ENCODE measurements around the gene SLC66A3.
A peak's percentile ranks its signal among the peaks of the same experiment; 100 is the strongest.

SLC66A3 gene

DNA sequence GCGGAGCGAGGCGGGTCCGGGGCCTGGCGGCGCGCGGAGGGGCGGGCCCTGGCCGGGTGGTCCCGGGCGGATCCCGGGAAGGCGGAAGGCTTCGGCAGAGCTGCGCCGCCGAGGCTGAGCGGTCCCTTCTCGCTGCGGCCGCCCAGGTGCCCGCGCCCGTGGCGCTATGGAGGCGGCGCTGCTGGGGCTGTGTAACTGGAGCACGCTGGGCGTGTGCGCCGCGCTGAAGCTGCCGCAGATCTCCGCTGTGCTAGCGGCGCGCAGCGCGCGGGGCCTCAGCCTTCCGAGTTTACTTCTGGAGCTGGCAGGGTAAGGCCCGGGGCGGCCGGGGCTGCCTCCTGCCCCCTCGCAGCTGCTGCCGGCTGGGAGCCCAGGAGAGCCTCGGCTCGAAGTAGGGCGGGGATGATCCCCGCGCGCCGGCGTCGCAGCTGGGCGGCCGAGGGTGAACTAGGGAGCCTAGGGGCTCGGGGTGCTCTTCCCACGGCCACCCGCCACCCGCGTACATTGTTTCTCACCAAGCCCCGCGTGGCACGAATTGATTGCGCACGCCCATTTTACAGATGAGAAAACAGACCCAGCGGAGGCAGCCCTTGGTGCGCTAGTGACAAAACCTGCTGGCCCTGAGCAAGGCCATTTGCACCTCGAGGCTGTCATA, at the start of gene SLC66A3:
Gene SLC66A3, plus strand, starts transcription at position 87 of the 655 bp plus-strand sequence. Its CDS starts 80 bp downstream, at position 167.
- no peaks in the 10 kb centered on the region for H3K9me3 ChIP-seq (ENCODE audit: control insufficient read depth, insufficient read depth, low read length)
- peak within 1 kb of the TSS; percentile 83 for H3K9ac ChIP-seq (ENCODE audit: low read depth, low read length)
- peaks cover 5% of the 10 kb centered on the region for H3K4me1 ChIP-seq (ENCODE audit: insufficient read depth, low read length)
- no peaks in the 10 kb centered on the region for H3K36me3 ChIP-seq (ENCODE audit: insufficient read depth, low read length)

DNA sequence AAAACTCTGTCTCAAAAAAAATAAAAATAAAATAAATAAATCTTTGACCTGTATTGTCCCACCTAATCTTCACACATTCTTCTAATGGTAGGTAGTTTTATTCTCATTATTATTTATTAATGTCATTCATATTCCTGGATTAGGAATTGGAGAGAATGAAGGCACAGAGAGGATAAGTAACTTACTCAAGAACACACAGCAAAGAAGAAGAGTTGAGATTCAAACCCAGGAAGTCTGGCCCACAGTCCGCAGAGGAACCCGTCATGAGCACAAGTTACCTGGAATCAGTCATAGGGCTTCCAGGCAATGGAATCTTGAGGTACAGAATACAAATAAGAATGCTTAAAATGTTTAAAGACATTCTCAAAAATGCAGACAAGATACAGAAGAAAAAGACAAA, 46.3 kb upstream of the SLC66A3 start:
- H3K36me3 ChIP-seq (ENCODE audit: insufficient read depth, low read length) = no peaks in the 10 kb centered on the region
- H3K9me3 ChIP-seq (ENCODE audit: control insufficient read depth, insufficient read depth, low read length) = no peaks in the 10 kb centered on the region
- H3K4me1 ChIP-seq (ENCODE audit: insufficient read depth, low read length) = no peaks in the 10 kb centered on the region
- H3K9ac ChIP-seq (ENCODE audit: low read depth, low read length) = no peak overlapping the region

DNA sequence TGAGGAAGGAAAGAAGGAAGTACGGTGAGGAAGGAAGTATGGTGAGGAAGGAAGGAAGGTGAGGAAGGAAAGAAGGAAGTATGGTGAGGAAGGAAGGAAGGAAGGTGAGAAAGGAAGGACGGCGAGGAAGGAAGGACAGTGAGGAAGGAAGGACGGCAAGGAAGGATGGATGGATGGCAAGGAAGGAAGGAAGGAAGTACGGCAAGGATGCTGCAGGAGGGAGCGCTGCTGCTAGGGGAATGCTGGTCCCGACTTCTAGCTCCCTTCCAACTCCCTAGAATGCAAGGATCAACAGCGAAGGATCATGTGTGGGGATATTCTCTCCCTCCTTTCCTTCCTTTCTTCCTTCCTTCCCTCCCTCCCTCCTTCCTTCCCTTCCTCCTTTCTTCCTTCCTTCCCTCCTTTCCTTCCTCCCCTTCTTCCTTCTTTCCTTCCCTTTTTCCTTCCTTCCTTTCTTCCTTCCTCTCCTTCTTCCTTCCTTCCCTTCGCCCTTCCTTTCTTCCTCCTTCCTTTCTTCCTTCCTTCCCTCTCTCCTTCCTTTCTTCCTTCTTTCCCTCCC, 42.3 kb upstream of the SLC66A3 start:
- Histone ChIP-seq H3K9ac (ENCODE audit: low read depth, low read length) (no peak overlapping the region), H3K9me3 (ENCODE audit: control insufficient read depth, insufficient read depth, low read length) (no peaks in the 10 kb centered on the region), H3K4me1 (ENCODE audit: insufficient read depth, low read length) (no peaks in the 10 kb centered on the region), H3K36me3 (ENCODE audit: insufficient read depth, low read length) (no peaks in the 10 kb centered on the region)

DNA sequence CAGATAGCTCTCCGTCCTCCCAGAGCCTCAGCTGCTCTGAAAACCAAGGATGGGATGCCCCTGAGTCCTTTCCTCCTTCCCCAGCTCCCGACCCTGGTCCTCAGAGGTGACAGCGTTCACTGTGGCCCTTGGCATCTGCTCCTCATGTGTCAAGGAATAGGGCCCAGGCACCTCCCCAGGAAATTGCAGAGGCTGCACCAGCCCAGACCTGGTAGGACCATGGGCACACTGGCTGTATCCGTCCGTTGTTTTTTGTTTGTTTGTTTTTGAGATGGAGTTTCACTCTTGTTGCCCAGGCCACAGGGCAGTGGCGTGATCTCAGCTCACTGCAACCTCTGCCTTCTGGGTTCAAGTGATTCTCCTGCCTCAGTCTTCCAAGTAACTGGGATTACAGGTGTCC, 37.5 kb upstream of the SLC66A3 start:
- H3K9ac ChIP-seq (ENCODE audit: low read depth, low read length) = no peak overlapping the region
- H3K36me3 ChIP-seq (ENCODE audit: insufficient read depth, low read length) = no peaks in the 10 kb centered on the region
- peaks cover 12% of the 10 kb centered on the region; the same call in 1 of the 2 replicates for H3K4me1 ChIP-seq (ENCODE audit: insufficient read depth, low read length)
- no peaks in the 10 kb centered on the region for H3K9me3 ChIP-seq (ENCODE audit: control insufficient read depth, insufficient read depth, low read length)

DNA sequence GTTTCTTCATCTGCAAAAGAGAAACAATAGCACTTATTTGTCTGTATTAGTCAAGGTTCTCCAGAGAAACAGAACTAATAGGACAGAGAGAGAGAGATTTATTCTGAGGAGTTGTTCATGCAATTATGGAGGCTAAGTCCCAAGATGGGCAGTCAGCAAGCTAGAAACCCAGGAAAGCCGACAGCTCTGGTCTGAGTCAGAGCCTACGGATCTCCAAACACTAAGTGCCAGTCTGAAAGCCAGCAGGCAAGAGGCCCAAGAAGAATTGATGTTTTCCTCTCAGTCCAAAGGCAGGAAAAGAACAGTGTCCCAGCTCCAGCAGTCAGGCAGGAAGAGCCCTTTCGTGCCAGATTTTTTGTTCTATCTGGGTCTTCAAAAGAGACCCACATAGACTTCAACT, 36.5 kb upstream of the SLC66A3 start:
- Histone ChIP-seq H3K4me1 (ENCODE audit: insufficient read depth, low read length) (peaks cover 12% of the 10 kb centered on the region; the same call in 1 of the 2 replicates), H3K36me3 (ENCODE audit: insufficient read depth, low read length) (no peaks in the 10 kb centered on the region), H3K9me3 (ENCODE audit: control insufficient read depth, insufficient read depth, low read length) (no peaks in the 10 kb centered on the region)

DNA sequence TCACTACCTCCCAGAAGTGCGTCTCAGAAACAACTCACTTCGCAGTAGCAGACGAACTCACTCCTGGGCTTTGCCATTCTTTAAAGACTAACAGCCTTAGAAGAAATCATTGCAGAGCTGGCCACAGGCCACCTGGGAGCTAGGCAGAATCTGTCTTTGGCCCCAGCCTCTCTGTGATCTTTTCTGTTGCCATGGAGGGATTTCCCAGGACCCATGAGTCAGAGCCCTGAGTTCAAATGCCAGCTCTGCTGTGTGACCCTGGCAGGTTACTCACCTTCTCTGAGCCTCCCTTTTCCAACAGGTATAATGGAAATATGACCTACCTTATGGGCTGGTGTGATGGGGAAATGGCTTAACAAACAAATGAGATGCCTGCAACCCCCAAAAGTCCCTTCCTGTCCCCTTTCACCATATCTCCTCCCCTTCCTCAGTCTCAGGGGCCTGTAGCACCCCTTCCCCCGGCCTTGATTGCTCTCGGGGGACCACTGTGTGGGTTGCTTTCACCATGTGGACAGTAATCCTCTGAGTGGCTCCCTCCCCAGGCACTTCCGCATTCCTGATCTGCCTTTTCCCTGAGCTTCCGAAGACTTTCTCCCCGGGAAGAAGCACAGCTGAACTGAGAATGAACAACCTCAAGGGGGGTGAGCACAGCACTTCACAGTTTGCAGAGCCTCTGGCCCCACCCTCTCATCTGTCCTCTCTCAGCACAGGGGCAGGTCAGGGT, 34.0 kb upstream of the SLC66A3 start:
- no peak overlapping the region for H3K9ac ChIP-seq (ENCODE audit: low read depth, low read length)
- no peaks in the 10 kb centered on the region for H3K36me3 ChIP-seq (ENCODE audit: insufficient read depth, low read length)
- H3K9me3 ChIP-seq (ENCODE audit: control insufficient read depth, insufficient read depth, low read length) = no peaks in the 10 kb centered on the region
- peaks cover 12% of the 10 kb centered on the region; the same call in 1 of the 2 replicates for H3K4me1 ChIP-seq (ENCODE audit: insufficient read depth, low read length)

More for the DNA sequence above, 36.5 kb upstream of the SLC66A3 start:
- H3K9ac ChIP-seq (ENCODE audit: low read depth, low read length) = no peak overlapping the region

DNA sequence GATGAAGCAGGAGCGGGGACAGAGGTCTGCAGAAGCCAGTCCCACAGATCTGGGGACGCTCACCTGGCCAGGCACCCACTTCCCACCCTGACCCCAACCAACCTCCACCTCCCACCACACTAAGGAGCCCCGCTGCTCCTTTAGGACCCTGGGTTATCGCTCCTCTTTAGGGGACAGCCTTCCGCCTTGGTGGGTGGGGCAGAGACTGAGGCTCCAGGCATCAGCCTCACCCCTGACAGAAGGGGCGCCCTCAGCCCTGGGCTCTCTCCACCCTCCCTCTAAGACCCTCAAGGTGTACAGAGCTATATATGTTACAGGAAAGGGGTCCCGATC, 33.5 kb upstream of the SLC66A3 start:
- H3K9ac ChIP-seq (ENCODE audit: low read depth, low read length) = no peak overlapping the region
- H3K4me1 ChIP-seq (ENCODE audit: insufficient read depth, low read length) = peaks cover 12% of the 10 kb centered on the region; the same call in 1 of the 2 replicates
- no peaks in the 10 kb centered on the region for H3K36me3 ChIP-seq (ENCODE audit: insufficient read depth, low read length)
- no peaks in the 10 kb centered on the region for H3K9me3 ChIP-seq (ENCODE audit: control insufficient read depth, insufficient read depth, low read length)

DNA sequence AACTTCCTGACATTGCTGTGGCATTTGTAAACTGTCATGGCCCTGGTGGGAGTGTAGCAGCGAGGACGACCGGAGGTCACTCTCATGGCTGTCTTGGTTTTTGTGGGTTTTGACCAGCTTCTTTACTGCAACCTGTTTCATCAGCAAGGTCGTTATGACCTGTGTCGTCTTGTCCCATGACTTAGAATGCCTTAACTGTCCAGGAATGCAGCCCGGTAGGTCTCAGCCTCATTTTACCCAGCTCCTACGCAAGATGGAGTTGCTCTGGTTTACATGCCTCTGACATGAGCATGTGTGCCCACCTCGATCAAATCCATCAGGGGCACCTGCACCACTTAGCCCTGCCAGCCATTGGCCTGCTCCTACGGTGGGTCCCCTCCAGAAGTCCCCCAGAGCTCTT, 32.9 kb upstream of the SLC66A3 start:
- H3K4me1 ChIP-seq (ENCODE audit: insufficient read depth, low read length) = peaks cover 12% of the 10 kb centered on the region; the same call in 1 of the 2 replicates
- H3K36me3 ChIP-seq (ENCODE audit: insufficient read depth, low read length) = no peaks in the 10 kb centered on the region
- H3K9me3 ChIP-seq (ENCODE audit: control insufficient read depth, insufficient read depth, low read length) = no peaks in the 10 kb centered on the region
- H3K9ac ChIP-seq (ENCODE audit: low read depth, low read length) = no peak overlapping the region

DNA sequence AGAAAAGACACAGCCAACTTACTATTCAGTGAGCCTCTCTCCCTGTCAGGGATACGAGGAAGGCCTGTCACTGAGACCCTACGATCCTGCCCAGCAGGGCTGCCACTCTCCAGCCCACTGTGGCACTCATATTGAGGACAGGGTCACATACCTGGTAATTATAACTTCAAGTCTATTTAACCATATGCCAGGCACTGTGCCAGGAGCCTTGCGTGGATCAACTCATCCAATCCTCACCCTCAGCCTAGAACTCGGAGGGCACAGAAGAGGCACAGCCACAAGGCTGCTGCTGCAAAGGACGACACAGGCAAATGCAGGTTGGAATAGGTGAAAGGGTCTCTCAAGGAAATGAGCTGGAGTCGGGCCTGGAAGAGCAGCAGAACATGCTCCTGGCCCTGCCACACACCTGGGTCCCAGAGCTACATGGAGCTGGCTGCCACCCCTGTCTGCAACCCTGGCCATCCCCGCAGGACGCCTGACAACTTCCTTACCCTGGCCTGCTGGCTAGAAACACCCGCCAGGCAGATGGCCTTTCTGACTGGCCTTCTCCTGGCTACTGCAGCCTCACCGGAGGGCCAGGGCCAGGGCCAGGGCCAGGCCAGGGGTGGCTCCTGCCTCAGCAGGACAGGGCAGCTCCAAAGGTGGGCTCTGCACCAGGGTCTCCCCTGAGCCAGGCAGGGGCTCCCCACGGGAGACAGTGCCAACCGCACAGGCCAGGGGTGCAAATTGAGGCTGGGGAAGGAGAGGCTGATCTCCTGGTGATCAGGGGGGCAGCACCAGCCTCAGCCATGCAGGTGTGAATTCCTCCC, 32.1 kb upstream of the SLC66A3 start:
- Histone ChIP-seq H3K9me3 (ENCODE audit: control insufficient read depth, insufficient read depth, low read length) (no peaks in the 10 kb centered on the region), H3K36me3 (ENCODE audit: insufficient read depth, low read length) (no peaks in the 10 kb centered on the region), H3K9ac (ENCODE audit: low read depth, low read length) (no peak overlapping the region), H3K4me1 (ENCODE audit: insufficient read depth, low read length) (peaks cover 12% of the 10 kb centered on the region; the same call in 1 of the 2 replicates)

DNA sequence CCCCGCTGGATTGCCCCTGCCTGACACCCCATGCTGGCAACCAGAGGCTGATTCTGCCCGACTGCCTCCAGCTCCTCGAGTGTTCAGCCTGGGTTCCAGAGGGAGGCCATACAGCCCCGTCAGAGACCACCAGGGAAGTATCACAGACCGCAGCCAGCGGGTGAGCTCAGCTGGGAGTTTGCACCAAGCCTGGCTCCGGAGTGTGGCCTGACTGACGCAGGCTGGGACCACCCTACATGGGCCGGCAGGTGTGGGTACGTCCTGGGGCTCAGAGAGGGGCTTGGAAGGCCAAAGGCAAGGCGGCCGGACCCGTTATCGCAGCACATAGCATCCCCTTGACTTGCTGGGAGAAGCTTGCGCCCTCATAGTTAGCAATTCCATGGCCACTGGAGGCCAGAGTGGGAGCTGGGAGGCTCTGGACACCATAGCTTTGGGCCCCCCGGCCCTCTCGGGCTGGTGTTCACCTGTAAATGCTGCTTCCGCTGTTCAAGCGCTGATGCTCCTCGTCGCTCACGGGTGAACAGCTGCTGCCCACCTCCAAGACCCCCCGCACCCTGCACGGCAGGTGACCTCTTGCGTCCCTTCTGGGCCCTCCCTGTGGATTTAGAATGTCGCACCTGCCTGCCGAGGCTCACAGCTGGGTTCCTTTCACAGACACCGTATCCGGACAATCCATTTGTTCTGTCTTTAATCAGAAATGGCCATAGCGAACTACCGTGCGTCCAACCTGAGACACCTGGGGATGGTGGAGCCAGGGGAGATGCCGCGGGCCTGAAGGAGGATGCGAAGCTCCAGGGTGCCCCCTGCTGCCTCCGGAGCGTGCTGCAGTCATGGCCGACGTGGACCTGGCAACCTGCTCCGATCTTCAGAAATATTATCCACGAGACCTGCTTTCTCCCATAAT, 31.2 kb upstream of the SLC66A3 start:
- no peaks in the 10 kb centered on the region for H3K36me3 ChIP-seq (ENCODE audit: insufficient read depth, low read length)
- H3K9me3 ChIP-seq (ENCODE audit: control insufficient read depth, insufficient read depth, low read length) = no peaks in the 10 kb centered on the region
- no peak overlapping the region for H3K9ac ChIP-seq (ENCODE audit: low read depth, low read length)
- peaks cover 12% of the 10 kb centered on the region; the same call in 1 of the 2 replicates for H3K4me1 ChIP-seq (ENCODE audit: insufficient read depth, low read length)

DNA sequence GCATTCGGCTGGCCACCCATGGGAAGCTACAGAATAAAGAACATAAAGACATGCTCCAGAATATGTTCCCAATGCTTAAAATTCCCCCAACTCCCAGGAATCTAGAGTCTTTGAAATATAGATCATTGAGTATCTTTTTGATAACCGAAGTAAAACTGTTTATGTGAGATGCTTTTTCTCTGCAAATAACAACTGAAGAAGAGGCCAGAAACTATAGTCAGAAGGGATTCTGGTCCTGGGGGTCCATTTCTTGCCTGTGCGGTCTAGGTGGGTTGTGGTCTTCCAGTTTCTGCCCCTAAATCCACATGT, 30.6 kb upstream of the SLC66A3 start:
- peaks cover 12% of the 10 kb centered on the region; the same call in 1 of the 2 replicates for H3K4me1 ChIP-seq (ENCODE audit: insufficient read depth, low read length)
- H3K9ac ChIP-seq (ENCODE audit: low read depth, low read length) = no peak overlapping the region
- H3K9me3 ChIP-seq (ENCODE audit: control insufficient read depth, insufficient read depth, low read length) = no peaks in the 10 kb centered on the region
- no peaks in the 10 kb centered on the region for H3K36me3 ChIP-seq (ENCODE audit: insufficient read depth, low read length)

DNA sequence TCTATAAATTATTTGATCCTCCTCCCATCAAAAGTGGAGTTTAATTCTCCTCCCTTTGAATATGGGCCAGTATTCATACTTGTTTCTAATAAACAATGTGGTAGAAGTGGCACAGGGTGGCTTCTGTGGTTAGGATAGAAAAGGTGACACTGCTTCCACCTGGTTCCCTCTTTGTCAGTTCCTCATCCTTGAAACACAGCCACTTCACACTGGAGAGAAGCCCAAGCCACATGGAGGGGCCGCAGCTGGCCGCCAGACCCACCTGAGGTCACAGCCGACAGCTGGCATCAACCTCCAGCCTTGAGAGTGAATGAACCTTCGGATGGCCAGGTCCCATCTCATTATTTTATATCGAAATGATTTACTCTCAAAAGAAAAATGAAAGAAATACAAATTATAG, 27.5 kb upstream of the SLC66A3 start:
- no peak overlapping the region for H3K9ac ChIP-seq (ENCODE audit: low read depth, low read length)
- H3K9me3 ChIP-seq (ENCODE audit: control insufficient read depth, insufficient read depth, low read length) = no peaks in the 10 kb centered on the region
- no peaks in the 10 kb centered on the region for H3K4me1 ChIP-seq (ENCODE audit: insufficient read depth, low read length)
- no peaks in the 10 kb centered on the region for H3K36me3 ChIP-seq (ENCODE audit: insufficient read depth, low read length)

DNA sequence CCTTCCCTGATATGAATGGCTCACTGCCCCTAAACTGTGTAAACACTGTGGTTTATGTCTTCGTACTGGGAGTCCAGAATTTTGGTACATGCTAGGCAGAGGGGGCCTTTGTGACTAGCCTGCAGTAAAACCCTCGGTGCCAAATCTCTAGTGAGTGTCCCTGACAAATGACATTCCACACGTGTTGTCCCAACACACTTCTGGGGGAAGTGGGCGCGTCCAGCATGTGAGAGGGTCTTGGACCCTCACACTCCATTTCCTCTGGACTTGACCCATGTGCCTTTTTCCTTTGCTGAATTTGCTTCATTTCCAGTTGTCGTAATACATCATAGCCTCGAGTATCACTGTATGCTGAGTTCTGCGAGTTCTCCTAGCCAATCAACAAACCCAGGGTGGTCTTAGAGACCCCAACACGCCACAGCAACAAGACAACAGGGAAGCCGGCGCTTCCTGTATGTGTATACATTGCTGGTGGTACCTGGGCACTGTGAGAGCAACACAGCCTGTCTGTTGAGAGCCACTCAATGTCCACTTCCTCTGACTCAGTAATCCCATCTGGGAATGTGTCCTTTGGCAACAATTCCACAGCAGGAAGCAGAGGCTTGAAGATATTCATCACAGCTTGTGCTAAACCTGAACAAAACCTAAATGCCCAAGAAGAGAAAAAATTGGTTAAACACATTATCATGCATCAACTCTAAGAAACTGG, 26.9 kb upstream of the SLC66A3 start:
- Histone ChIP-seq H3K9me3 (ENCODE audit: control insufficient read depth, insufficient read depth, low read length) (no peaks in the 10 kb centered on the region), H3K9ac (ENCODE audit: low read depth, low read length) (no peak overlapping the region), H3K4me1 (ENCODE audit: insufficient read depth, low read length) (no peaks in the 10 kb centered on the region), H3K36me3 (ENCODE audit: insufficient read depth, low read length) (no peaks in the 10 kb centered on the region)
